Measurements from ENCODE around the gene KLF6. TPM values are rescaled to one million over a fixed set of nuclear protein-coding genes. Genes with fewer than 3 reads are reported as not detected.

The KLF6 gene
- total RNA-seq, 2 experiments from 2014 or later = 851 to 874 TPM

GRCh38 chr10:3829156-3830050, 44.4 kb upstream of the KLF6 start:
- H3K4me1 ChIP-seq (ENCODE audit: insufficient read depth, low read length) = peaks cover 17% of the 10 kb centered on the region
- peak overlapping the region; percentile 53 for H3K4me3 ChIP-seq (ENCODE audit: low read length)
- Mint-ChIP-seq H3K9me3 (no peaks in the 10 kb centered on the region), H3K27ac (peak overlapping the region; percentile 85), H3K27me3 (no peaks in the 10 kb centered on the region), H3K4me3 (peak overlapping the region; percentile 88), H3K36me3 (ENCODE audit: low read depth) (no peaks in the 10 kb centered on the region), H3K4me1 (ENCODE audit: low read depth) (peaks cover 21% of the 10 kb centered on the region)
- ChIA-PET CTCF (no interaction called here), POLR2A (interaction anchor here (0.7 to 3.1 kb wide), 17 partner anchors 12 to 147 kb away, joined by 3 to 148 read pairs (median 5); partner anchors contain the start of gene KLF6)
- no peak for TF ChIP-seq CTCF (IDR thresholded peaks at IDR 0.05)
- ATAC-seq (ENCODE audit: poor library complexity) (peak; percentile 31), DNase-seq (peak in 1 of 14 experiments; percentile 24)
- no peaks in the 10 kb centered on the region for H3K9me3 ChIP-seq (ENCODE audit: control insufficient read depth in 1 of 2, insufficient read depth in 1 of 2, low read length in 2 of 2)
- no peaks in the 10 kb centered on the region for H3K36me3 ChIP-seq (ENCODE audit: insufficient read depth, low read length)
- intact Hi-C loops (cut with DNase I, micrococcal nuclease) = loop anchor here (1.0 to 5.0 kb wide), 2 partner anchors 24 to 52 kb away; no protein-coding TSS in a partner anchor
- H3K27ac ChIP-seq (ENCODE audit: low read depth in 1 of 2, low read length in 2 of 2) = peak overlapping the region; percentile 61 to 65
- H3K27me3 ChIP-seq (ENCODE audit: control insufficient read depth in 1 of 2, insufficient read depth in 2 of 2, low read length in 2 of 2) = no peaks in the 10 kb centered on the region

GRCh38 chr10:3828404-3829155, 43.6 kb upstream of the KLF6 start:
- H3K9me3 Mint-ChIP-seq = no peaks in the 10 kb centered on the region
- H3K4me1 ChIP-seq (ENCODE audit: insufficient read depth, low read length) = peaks cover 17% of the 10 kb centered on the region
- peak overlapping the region; percentile 61 to 65 for H3K27ac ChIP-seq (ENCODE audit: low read depth in 1 of 2, low read length in 2 of 2)
- H3K27me3 Mint-ChIP-seq = no peaks in the 10 kb centered on the region
- DNase-seq = peak in 5 of 14 experiments; percentile 37 to 85 (median 72)
- no peaks in the 10 kb centered on the region for H3K27me3 ChIP-seq (ENCODE audit: control insufficient read depth in 1 of 2, insufficient read depth in 2 of 2, low read length in 2 of 2)
- H3K4me3 Mint-ChIP-seq = peak overlapping the region; percentile 88
- peak overlapping the region; percentile 53 for H3K4me3 ChIP-seq (ENCODE audit: low read length)
- no peaks in the 10 kb centered on the region for H3K36me3 ChIP-seq (ENCODE audit: insufficient read depth, low read length)
- ChIA-PET CTCF (no interaction called here), POLR2A (interaction anchor here (0.7 to 3.1 kb wide), 17 partner anchors 12 to 148 kb away, joined by 3 to 148 read pairs (median 5); partner anchors contain the start of gene KLF6)
- peaks cover 21% of the 10 kb centered on the region for H3K4me1 Mint-ChIP-seq (ENCODE audit: low read depth)
- peak; percentile 64 for ATAC-seq (ENCODE audit: poor library complexity)
- peak overlapping the region; percentile 85 for H3K27ac Mint-ChIP-seq
- no peak for TF ChIP-seq CTCF (IDR thresholded peaks at IDR 0.05)
- no peaks in the 10 kb centered on the region for H3K36me3 Mint-ChIP-seq (ENCODE audit: low read depth)
- H3K9me3 ChIP-seq (ENCODE audit: control insufficient read depth in 1 of 2, insufficient read depth in 1 of 2, low read length in 2 of 2) = no peaks in the 10 kb centered on the region
- intact Hi-C loops (cut with DNase I, micrococcal nuclease) = loop anchor here (1.0 to 5.0 kb wide), 2 partner anchors 23 to 51 kb away; no protein-coding TSS in a partner anchor

GRCh38 chr10:3827768-3828403, 42.9 kb upstream of the KLF6 start:
- DNase-seq (no peak), ATAC-seq (ENCODE audit: poor library complexity) (no peak)
- Histone ChIP-seq H3K36me3 (ENCODE audit: insufficient read depth, low read length) (no peaks in the 10 kb centered on the region), H3K4me3 (ENCODE audit: low read length) (peak overlapping the region; percentile 53), H3K9me3 (ENCODE audit: control insufficient read depth in 1 of 2, insufficient read depth in 1 of 2, low read length in 2 of 2) (no peaks in the 10 kb centered on the region), H3K27ac (ENCODE audit: low read depth in 1 of 2, low read length in 2 of 2) (peak overlapping the region in 1 of 2 donors; percentile 65), H3K27me3 (ENCODE audit: control insufficient read depth in 1 of 2, insufficient read depth in 2 of 2, low read length in 2 of 2) (no peaks in the 10 kb centered on the region), H3K4me1 (ENCODE audit: insufficient read depth, low read length) (peaks cover 14% of the 10 kb centered on the region)
- Mint-ChIP-seq H3K9me3 (no peaks in the 10 kb centered on the region), H3K4me3 (peak overlapping the region; percentile 88), H3K27ac (peak overlapping the region; percentile 85), H3K36me3 (ENCODE audit: low read depth) (no peaks in the 10 kb centered on the region), H3K27me3 (no peaks in the 10 kb centered on the region), H3K4me1 (ENCODE audit: low read depth) (peaks cover 21% of the 10 kb centered on the region)
- intact Hi-C loops (cut with DNase I, micrococcal nuclease) = loop anchor here in 1 of 2 experiments (2.0 to 5.0 kb wide), 2 partner anchors 15 to 51 kb away; no protein-coding TSS in a partner anchor
- POLR2A ChIA-PET = interaction anchor here (1.1 to 3.1 kb wide), 8 partner anchors 11 to 149 kb away, joined by 3 to 148 read pairs (median 12); partner anchors contain the start of gene KLF6
- CTCF ChIA-PET = no interaction called here
- TF ChIP-seq CTCF (IDR thresholded peaks at IDR 0.05) = no peak

Data from CD4-positive, alpha-beta T cell (primary cell).